Stimulated activated CD4-positive, alpha-beta T cell treated with anti-CD3 and anti-CD28 coated beads, TNF-alpha, amount 100 ng/mL, for 24 hours (primary cell): ENCODE data around the gene RBM19.
A peak's percentile ranks its signal among the peaks of the same experiment; 100 is the strongest.

Experiments used
- DNase-seq, 3 experiments: peaks; one replicate each; pipeline ENCODE4 v3.0.0-alpha.2; 2020; ENCODE audit warnings: low read depth in 3 of 3

The RBM19 gene

DNA sequence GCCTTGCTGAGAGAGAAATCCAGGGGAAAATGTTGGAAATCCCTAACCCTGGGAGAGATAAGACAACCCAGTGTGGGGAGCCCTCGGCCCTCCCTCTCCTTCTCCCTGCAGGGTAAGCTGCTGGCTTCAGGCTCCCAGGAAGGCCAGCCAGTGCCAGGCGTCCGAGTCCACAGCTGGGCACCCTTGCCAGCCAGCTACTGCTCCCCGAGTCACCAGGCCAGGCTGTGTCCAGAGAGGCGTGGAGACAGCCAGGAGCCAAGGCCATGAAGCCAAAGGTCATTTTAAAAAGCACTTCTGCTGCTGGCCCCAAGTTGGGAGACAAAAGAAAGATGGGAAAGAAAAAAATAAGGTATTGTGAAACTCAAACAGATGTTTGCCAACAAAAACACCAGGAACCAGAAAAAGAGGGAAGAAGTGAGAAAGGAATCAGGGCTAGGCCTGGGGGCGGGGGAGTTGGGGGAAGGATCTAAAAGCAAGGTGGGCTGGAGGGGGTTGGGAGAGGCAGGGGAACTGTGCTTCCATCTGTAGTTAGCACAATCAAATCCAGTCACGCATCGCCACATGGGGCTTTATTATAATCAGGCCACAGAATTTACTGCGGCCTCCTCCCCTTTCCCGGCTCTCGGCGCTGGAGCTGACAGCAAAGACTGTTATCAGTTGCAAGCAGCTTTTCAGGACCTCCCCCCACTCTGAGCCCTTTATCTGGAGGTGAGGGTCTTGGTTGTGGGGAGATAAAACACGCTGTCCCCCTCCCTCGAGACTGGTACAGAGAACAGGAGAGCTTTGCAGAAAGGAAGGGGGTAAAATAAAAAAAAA lies 33.5 kb downstream of the RBM19 start:
- no peak for DNase-seq

DNA sequence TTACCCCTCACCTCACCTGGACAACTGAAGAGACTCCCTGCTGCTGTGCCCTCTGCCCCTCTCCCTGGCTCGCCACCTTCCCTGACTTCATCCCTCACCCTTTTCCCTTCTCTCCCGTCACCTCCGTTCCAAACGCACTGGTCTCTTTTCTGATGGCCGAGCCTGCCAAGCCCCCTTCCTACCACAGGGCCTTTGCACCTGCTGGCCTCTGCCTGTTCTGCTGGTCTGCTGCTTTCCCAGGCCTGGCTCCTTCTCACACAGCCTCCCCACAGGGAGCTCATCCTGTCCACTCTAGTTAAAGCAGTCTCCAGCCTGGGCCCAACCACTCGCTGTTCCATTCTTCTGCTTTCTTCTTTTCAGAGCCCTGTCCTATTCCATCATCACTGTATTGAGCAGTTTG lies 34.6 kb downstream of the RBM19 start:
- DNase-seq: no peak

GRCh38 chr12:113930249-113930648 lies 35.9 kb downstream of the RBM19 start:
- DNase-seq: no peak

DNA sequence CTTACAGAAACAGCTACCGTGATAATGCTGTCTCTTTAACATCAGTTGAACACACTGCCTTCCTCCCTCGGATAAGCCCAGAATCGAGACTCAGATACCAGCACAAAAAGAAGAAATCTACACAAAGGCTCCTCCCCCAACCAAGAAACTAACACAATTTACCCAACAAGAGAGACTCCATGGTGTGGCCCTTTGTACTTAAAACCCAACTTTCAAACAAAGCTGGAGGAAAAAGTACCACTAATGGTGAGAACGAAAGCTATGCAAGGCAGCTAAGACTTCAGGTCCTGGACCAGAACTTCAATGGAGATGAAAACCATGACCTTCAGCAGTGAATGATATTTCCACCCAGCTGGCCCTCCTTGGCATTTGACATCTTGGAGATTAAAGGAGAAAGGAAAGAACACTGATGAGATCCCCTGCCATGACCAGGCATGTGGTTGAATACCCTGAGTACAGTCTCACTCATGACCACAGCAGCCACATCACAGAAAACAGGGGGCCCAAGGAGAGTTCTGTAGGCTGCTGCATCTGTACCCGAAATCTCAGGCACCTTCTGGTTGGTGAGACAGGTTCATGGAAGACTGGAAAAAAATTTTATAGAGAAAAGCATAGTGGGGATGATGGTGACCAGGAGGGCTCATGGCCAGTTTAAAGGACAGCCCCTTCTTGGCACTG lies 36.7 kb downstream of the RBM19 start:
- DNase-seq: peak in 1 of 3 experiments; percentile 5

GRCh38 chr12:113926788-113927187 lies 39.3 kb downstream of the RBM19 start:
- no peak for DNase-seq

GRCh38 chr12:113924341-113924740 lies 41.8 kb downstream of the RBM19 start:
- no peak for DNase-seq

DNA sequence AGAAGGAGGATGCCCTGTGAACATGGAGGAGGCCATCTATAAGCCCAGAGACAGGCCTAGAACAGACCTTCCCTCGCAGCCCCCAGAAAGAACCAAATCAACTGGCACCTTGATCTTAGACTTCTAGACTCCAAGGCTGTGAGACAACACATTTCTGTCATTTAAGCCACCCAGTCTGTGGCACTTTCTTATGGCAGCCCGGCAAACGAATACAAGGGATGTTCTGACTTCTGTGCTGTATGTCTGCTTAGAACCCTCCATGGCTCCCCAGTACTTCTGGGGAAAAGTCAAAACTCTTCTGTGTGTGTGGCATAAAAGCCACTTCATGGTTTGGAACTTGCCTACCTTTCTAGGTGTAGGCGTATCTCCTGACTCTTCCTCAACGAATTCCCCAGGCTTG lies 42.9 kb downstream of the RBM19 start:
- no peak for DNase-seq

DNA sequence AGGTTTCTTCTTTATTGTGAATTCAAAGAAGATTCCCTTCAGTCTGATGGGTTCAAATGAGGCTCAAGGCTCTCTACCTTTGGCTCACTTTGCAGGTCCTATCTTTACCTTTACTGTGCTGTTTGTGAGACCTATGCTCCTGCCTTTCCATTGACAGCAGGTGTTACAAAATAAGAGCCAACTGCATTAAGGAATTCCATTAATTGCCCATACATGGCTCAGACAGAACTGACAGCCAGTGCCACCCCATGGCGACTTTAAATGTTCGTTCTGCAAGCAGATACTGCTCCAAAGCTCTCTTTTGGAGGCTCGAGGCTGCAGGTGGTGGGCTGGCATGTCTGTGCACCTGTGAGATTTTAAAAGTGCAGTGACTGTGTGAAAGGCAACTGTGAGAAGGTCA lies 44.7 kb downstream of the RBM19 start:
- no peak for DNase-seq

DNA sequence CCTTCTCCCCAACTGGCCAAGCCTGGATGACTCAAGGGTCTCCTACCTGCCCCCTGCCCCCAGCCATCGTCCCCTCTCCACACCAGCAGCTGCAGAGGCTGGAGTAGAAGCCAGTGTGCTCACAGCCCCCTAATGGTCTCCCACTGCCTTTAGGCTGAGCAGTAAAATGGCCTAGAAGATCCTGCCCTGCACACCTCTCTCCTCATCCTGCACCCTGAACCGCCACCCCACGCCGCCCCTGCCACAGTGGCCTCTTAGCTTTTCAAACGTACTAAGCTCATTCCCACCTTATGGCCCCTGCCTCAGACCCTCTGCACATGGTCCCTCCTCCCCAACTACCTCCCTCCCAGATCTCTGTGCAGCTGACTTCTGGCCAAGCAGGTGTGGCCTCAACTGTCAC lies 46.3 kb downstream of the RBM19 start:
- no peak for DNase-seq

DNA sequence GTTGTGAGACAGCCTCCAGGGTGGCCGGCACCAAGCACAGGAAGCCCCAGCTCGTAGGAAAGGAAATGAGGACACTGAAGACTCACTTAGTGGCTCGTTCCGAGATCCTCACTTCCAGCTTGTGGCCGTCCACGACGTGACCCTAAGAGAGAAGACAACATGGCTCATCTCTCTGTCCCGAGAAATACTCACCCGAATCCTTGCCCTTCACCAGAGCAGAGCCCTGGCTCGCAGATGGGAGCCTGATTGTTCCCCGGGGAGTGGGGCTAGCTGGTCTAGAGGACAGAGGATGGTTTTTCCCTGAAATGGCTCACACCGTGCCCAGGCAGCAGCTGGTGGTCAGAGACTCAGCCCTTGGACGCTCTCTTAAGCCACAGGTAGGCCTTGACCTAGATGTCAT lies 47.8 kb downstream of the RBM19 start:
- DNase-seq: no peak

GRCh38 chr12:113917393-113917792 lies 48.7 kb downstream of the RBM19 start:
- no peak for DNase-seq

- no peak for DNase-seq
Observed at GRCh38 chr12:113914806-113915205, 51.3 kb downstream of the RBM19 start.

DNA sequence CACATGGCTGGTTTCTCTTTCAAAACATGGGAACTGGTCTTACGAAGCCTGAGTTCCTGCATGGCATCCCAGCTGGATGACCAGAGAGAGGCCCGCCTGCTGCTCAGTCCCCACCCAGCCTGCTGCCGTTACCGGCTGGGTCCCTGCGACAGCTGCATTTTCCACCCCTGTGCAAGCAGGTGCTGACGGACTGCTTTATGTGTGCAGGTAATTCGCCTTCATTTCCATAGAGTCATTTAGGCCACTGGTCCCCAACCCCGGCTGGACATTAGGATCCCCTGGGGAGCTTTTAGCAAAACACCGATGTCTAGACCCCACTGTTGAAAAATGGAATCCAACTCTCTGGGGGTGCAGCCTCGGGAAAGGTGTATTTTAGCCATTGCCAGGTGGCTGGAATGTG lies 51.9 kb downstream of the RBM19 start:
- DNase-seq: no peak

DNA sequence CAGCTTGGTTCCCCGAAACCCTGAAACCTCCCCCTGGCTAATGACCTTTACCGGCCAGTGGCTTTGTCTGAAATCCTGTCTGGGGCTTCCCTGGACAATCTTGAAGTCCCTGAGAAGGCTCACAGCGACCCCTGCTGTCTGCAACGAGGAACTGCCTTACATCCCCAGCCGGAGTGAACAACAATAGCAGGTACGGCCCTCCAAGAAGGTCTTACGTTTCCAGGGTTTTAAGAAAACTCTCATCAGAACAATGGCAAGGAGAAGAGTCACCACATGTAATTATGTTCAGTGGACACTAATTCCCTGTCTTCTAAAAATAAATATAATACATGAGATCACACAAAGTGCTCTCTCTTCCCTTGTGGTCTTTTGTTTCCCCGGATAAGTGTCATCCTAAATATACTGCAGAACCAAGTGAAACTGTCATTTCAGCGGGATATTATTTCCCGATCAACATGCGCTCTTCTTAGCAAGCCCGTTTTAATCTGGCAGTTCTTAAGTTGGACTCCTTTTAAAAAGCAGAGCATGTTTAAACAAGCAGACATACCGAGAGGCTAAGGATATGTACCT lies 53.3 kb downstream of the RBM19 start:
- DNase-seq: peak; percentile 23 to 40 (median 29)

DNA sequence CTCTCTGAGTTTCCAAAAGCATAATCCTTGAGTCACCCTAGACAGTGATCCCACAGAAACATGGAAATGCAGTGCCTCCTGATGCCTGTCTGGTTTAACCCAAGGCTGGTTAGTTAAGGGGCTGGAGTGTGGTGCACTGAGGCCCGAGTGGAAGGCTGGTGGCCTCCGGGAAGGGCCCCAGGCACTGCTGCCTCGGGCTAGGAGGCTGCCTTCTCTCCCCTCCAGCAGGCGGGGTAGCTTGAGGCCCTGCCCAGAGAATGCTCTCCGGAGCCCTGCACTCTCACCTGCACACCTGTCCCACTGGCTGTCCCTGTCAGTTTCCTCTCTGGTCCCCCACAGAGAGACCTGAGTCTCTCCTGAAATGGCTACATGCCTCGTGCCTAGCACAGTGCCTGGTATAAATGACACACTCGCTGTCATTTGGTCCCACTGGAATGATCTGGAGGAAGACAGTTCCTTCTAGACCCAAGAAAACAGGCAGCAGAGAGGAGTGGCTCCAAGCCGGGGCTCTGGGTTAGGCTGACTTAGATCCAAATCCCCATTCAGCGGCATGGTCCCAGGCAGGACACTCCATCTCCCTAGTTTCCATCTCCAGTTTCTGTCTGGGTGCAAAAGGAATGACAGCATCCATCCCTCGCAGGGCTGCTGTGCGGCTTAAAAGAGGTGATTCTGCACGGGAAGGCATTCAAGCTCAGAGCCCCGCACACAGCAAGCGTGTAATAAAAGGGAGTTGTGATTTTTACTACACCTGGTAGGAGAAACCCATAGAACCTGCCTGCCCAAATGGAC lies 54.0 kb downstream of the RBM19 start:
- no peak for DNase-seq

DNA sequence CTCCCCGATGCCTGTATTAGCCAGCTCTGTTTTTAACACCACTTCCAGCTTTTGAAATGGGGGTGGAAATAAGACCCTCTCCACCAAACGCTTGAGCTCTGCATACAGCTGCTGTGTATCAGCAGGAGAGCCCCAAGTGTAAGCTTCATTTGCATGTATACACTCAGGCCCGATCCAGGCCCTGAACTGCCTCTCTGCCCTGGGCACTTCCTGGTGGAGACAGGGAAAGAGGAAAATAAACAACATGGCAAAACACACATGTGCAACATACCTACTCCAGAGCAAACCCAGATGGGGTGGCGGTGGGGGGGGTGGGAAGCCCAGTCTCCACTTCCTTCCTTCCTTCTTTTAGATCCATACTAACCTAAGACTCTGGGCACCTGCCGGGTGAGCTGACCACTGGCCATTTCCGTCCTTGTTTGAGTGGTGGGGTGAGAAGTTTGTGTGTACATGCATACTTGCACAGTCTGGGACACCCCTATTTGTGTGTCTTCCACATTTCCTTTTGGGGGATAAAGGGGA lies 55.3 kb downstream of the RBM19 start:
- DNase-seq: no peak

DNA sequence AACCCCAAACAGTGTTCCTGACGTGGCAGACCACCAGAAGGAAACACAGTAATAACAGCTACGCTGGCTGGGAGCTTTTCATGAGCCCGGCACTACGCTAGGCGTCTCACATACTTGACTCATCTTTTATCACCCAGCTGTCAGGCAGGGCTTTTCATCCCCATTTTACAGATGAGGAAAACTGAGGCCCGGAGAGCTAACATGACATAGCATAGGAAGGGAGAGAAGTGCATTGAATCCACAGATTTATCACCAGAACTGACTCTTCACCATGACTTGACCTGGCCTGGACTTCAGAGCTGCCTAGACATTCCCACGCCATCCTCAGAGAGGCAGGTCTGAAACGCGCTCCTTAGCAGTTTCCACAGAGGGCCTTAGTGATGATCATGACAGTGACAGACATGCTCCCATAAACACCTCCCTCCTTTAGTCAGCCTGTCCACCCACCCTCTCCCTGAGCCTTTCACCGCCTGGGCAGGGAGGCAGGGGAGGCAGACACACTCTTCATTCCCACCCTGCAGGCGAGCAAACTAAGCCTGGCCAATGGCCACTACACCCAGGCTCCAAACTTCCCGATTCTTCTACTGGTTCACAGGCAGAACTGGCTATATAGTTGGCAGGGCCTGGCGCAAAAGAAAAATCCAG lies 56.2 kb downstream of the RBM19 start:
- DNase-seq: no peak

DNA sequence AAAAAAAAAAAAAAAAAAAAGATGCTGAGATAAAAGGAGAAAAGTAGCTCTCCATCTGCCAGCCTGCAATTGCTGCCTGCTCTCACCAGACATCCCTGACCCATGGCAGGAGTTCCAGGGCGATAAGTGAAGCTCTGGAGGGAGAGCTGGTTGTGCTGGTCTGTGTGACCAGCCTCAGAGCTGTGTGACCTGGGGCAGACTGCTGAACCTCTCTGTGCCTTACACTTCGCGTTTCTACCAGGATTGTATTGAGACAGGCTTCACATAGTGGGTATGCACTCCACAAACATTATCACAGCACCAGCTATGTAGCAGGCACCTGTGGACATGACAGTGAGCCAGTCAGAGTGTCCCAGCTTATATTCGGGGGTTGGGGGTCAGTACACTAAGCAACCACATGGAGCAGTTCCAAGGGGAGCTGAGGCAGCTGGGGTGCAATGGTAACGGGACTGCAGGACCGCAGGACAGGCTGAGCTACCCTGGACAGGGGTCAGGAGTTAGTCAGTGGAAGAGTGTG lies 57.5 kb downstream of the RBM19 start:
- DNase-seq: no peak

DNA sequence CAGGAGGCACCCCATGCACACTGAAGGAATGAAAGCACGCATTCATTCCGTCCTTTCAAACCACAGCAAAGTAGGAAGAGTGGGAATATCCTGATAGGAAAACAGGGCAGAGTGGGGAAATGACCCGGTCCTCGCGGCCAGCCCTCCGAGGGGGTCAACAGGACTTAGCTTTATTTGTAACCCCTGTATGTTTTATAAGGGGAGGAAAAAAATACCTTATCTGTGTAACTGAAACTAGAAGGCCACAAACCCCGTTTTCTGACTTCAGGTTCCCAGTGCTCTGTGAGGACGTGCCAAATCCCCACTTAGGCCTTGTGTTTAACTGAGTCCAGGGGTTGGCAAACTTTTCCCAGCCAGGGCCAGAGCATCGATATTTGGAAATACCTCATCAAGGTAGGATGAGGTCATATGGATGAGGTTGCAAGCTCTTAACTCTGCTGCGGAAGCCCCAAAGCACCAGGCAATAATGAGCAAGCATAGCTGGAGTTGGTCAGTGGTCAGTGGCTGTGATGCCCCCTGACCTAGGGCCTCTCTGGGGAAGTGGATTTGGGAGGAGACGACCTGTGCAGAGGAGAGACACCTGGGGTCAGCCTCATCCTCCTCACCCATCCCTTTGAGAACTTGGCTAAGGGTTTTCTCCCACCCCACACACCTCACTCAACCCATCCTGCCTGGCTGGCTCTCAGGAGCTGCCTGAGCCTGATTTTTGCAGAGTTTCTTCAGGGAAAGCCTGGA lies 58.5 kb downstream of the RBM19 start:
- no peak for DNase-seq

GRCh38 chr12:113906411-113907200 lies 59.5 kb downstream of the RBM19 start:
- DNase-seq: no peak
